Measurements from ENCODE around the gene SDK1.

DNA sequence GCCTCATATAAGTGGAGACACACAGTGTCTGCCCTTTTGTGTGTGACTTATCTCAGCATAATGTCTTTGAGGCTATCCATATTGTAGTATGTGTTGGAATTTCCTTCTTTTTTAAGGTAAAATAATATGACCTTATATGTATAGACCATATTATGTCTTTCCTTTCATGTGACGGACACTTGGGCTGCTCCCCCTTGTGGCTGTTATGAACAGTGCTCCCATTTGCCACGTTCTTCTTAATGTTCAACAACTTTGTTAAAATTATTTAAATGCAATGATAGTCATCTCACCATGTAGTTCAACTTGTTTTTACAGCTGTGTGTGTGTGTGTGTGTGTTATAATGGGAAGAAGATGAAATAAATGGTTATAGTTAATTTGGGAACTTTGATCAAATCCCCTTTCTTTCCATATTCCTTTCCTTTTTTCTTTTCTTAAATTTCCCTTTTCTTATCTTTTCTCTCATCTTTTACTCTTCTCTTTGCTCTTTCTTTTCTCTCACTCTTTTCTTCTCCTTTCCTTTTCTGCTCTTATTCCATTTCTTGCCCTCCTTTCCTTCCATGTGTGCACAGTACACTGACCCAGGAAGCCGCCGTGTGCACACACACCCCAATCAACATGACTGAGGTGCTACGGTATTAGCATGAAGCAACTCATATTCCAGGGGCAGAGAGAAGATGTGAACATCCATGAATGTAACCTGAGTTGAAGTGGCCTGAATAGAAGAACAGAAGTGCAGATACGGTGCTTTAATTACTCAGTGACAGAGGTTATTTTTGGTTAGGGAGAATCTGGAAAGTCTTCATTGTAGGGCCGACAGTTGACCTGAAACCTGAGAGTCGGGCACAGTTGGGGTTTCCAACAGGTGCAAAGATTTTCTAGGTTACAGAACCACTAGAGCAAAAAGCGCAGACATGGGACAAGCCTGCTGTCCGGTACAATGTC is 596.6 kb downstream of the SDK1 start:
- TF ChIP-seq, protein P1, sequence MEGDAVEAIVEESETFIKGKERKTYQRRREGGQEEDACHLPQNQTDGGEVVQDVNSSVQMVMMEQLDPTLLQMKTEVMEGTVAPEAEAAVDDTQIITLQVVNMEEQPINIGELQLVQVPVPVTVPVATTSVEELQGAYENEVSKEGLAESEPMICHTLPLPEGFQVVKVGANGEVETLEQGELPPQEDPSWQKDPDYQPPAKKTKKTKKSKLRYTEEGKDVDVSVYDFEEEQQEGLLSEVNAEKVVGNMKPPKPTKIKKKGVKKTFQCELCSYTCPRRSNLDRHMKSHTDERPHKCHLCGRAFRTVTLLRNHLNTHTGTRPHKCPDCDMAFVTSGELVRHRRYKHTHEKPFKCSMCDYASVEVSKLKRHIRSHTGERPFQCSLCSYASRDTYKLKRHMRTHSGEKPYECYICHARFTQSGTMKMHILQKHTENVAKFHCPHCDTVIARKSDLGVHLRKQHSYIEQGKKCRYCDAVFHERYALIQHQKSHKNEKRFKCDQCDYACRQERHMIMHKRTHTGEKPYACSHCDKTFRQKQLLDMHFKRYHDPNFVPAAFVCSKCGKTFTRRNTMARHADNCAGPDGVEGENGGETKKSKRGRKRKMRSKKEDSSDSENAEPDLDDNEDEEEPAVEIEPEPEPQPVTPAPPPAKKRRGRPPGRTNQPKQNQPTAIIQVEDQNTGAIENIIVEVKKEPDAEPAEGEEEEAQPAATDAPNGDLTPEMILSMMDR (tag by site-specific recombination; IDR thresholded peaks at IDR 0.05): no peak
- TF ChIP-seq ZNF239 (tag by site-specific recombination; IDR thresholded peaks at IDR 0.05) (no peak), ZBTB7A (tag by site-specific recombination; IDR thresholded peaks at IDR 0.05; ENCODE audit: low read depth) (no peak), ZNF335 (tag by site-specific recombination; conservative IDR thresholded peaks at IDR 0.05) (no peak)

Data from HEK293 (cell line).